GM10248 (cell line): ENCODE measurements around the gene SERPINA3.

ENCODE experiments used
- CTCF ChIA-PET: fragments of 300-600 bp; sonication (Branson Sonifier 250); formaldehyde crosslinking; extraction: SDS; loops from one replicate; lab custom pipeline; 2021; ENCODE audit warnings: antibody characterized with exemption; lab: Yijun Ruan, JAX
- POLR2A ChIA-PET: fragments of 350-650 bp; sonication (Branson Sonifier 250); formaldehyde crosslinking; extraction: SDS; loops from one replicate; lab custom pipeline; 2020; ENCODE audit warnings: antibody characterized with exemption; lab: Yijun Ruan, JAX
- DNase-seq: peaks from one replicate; pipeline ENCODE4 v3.0.0; 2012; ENCODE audit errors: extremely low spot score
- TF ChIP-seq, protein P1 (sequence below): IDR thresholded peaks from 2 replicates; pipeline ENCODE4 v1.5.1; 2012; ENCODE audit warnings: mild to moderate bottlenecking, low read depth; ENCODE audit errors: extremely low read depth, missing control alignments, control extremely low read depth

SERPINA3 gene

GRCh38 chr14:94570440-94570839 is 41.8 kb upstream of the SERPINA3 start:
- no peak for DNase-seq
- ChIA-PET POLR2A (no interaction called here), CTCF (interaction anchor here (1.9 kb wide), 1 partner anchor 21 kb away, joined by 6 read pairs; no protein-coding TSS in a partner anchor)
- TF ChIP-seq, protein P1, sequence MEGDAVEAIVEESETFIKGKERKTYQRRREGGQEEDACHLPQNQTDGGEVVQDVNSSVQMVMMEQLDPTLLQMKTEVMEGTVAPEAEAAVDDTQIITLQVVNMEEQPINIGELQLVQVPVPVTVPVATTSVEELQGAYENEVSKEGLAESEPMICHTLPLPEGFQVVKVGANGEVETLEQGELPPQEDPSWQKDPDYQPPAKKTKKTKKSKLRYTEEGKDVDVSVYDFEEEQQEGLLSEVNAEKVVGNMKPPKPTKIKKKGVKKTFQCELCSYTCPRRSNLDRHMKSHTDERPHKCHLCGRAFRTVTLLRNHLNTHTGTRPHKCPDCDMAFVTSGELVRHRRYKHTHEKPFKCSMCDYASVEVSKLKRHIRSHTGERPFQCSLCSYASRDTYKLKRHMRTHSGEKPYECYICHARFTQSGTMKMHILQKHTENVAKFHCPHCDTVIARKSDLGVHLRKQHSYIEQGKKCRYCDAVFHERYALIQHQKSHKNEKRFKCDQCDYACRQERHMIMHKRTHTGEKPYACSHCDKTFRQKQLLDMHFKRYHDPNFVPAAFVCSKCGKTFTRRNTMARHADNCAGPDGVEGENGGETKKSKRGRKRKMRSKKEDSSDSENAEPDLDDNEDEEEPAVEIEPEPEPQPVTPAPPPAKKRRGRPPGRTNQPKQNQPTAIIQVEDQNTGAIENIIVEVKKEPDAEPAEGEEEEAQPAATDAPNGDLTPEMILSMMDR = no peak

GRCh38 chr14:94571395-94571794 is 40.8 kb upstream of the SERPINA3 start:
- DNase-seq = no peak
- POLR2A ChIA-PET = no interaction called here
- TF ChIP-seq, protein P1 = no peak
- CTCF ChIA-PET = interaction anchor here (1.9 kb wide), 1 partner anchor 22 kb away, joined by 6 read pairs; no protein-coding TSS in a partner anchor

DNA sequence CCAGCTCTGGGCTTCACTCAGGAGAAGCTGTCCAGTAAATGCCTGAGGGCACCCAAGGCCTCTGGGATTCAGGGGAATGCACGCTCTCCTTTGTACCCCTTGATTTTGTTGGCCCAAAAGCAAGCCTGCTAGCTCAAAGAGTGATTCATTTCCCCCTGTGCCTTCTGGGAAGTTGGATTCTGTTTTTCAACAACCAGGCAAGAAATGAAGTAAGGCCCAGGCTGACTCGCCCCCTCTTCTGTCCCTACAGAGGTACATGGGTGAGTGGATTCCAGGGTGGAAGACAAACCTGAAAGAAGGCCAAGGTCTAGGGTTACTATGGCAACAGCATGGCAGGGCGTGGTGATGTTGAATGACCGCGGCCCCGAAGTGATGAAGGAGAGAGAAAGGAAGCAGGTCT is 40.2 kb upstream of the SERPINA3 start:
- no peak for DNase-seq
- ChIA-PET CTCF (interaction anchor here (1.9 kb wide), 1 partner anchor 23 kb away, joined by 6 read pairs; no protein-coding TSS in a partner anchor), POLR2A (no interaction called here)
- TF ChIP-seq, protein P1 = no peak

DNA sequence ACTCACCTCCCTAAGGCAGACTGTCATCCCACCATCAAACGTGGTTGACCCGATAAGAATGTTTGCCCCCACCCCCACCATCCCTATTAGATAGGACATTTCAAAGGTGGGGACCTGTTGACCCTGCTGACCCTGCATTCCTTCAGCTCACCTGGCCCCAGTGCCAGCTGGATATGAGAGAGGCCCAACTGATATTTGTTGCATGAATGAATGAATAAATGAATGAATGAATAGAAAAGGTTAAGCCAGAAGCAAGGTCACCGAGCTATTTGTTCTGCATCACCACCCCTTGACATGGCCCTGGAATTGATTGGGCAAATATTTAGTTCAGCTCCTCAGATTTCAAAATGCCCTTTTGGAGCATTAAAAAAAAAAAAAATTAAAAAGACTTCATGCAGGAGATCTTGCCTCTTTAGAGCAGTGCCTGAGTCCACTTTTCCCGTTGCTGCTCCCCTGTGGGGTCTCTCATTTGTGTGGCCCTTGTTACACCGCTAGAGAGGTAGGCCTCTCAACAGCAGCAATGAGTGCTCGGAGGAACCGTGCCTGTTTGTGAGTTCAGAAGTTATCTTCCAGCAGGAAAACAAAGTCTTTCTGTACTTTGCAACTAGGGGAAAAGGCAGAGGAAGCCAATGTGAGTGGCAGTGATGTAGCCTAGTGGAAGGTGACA is 39.4 kb upstream of the SERPINA3 start:
- TF ChIP-seq, protein P1 = no peak
- ChIA-PET POLR2A (no interaction called here), CTCF (interaction anchor here (1.2 kb wide), 1 partner anchor 11 kb away, joined by 3 read pairs; the partner anchor contains the start of gene SERPINA4)
- no peak for DNase-seq

GRCh38 chr14:94573475-94574277 is 38.5 kb upstream of the SERPINA3 start:
- ChIA-PET CTCF (interaction anchor here (0.8 to 1.2 kb wide), 2 partner anchors 12 to 23 kb away, joined by 3 read pairs; partner anchors contain the start of gene SERPINA4), POLR2A (no interaction called here)
- DNase-seq = no peak
- TF ChIP-seq, protein P1 = no peak

DNA sequence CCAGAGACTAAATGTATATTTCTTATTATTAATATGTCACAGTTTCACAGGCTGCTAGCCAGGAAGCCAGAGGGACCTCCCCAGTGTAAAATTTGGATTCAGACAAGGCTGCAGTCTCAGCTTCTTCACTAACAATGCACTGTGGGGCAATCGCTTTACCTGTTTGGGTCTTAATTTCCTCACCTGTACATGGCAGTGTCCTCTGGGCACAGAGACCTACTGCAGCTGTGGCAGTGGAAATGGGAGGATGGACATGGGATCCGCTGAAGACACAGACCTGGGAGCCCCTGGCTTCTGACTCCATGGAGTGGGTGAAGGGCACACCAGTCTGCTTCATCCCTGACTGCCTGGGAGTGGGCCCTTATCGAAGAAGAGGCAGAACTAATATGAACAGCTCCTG is 37.9 kb upstream of the SERPINA3 start:
- POLR2A ChIA-PET = no interaction called here
- TF ChIP-seq, protein P1 = no peak
- CTCF ChIA-PET = interaction anchor here (0.8 kb wide), 1 partner anchor 24 kb away, joined by 3 read pairs; no protein-coding TSS in a partner anchor
- DNase-seq = no peak
